A549 (cell line): ENCODE measurements around the gene HRCT1. TPM values are rescaled to one million over a fixed set of nuclear protein-coding genes. Genes with fewer than 3 reads are reported as not detected.

ENCODE experiments used
- ATAC-seq, 2 experiments: fragments of 200-7000 bp in 1 of 2; fragments of >200 bp in 1 of 2; cut with Nextera tagmentation in 1 of 2; cut with Tn5 transposase in 1 of 2; 3 replicates each; pipeline versions ENCODE4 v1.8.0 to v1.9.1; 2018 to 2020; ENCODE audit warnings: mild to moderate bottlenecking in 1 of 2, moderate library complexity in 1 of 2
- CTCF ChIA-PET: fragments of 300-600 bp; sonication (Branson Sonifier 250); formaldehyde crosslinking; extraction: SDS; loops from one replicate; lab custom pipeline; 2021; ENCODE audit warnings: antibody characterized with exemption, inconsistent platforms; lab: Yijun Ruan, JAX
- POLR2A ChIA-PET: fragments of 350-600 bp; formaldehyde crosslinking; extraction: SDS; loops from one replicate; lab custom pipeline; 2021; ENCODE audit warnings: antibody characterized with exemption, inconsistent platforms; lab: Yijun Ruan, JAX
- DNase-seq, 2 experiments: peaks; one replicate each; pipeline versions ENCODE4 v3.0.0 to v3.0.0-alpha.2; 2011 to 2016; ENCODE audit warnings: low read depth in 1 of 2, low spot score in 1 of 2
- FAIRE-seq: peaks from 2 replicates; lab custom pipeline; 2011; peaks lifted over from hg19 to GRCh38; lab: Jason Lieb, UNC
- H3K27ac ChIP-seq, 2 experiments: fragments of >200 bp; sonication (Bioruptor Twin); formaldehyde crosslinking; 3 replicates each; pipeline ENCODE4 v1.5.1; 2016 to 2017
- H3K4me1 ChIP-seq: fragments of >200 bp; sonication (Bioruptor Twin); formaldehyde crosslinking; 3 replicates; pipeline ENCODE4 v1.6.1; 2016
- H3K4me2 ChIP-seq: fragments of >200 bp; sonication (Bioruptor Twin); formaldehyde crosslinking; 3 replicates; pipeline ENCODE4 v1.6.1; 2016
- H3K4me3 ChIP-seq: fragments of >200 bp; sonication (Bioruptor Twin); formaldehyde crosslinking; 3 replicates; pipeline ENCODE4 v1.5.1; 2016
- H3K9me3 ChIP-seq: fragments of >200 bp; sonication (Bioruptor Twin); formaldehyde crosslinking; 3 replicates; pipeline ENCODE4 v1.6.1; 2016
- BCL3 ChIP-seq: fragments of >200 bp; sonication (Bioruptor Twin); formaldehyde crosslinking; IDR thresholded peaks from 3 replicates; pipeline ENCODE4 v1.6.1; 2016
- BHLHE40 ChIP-seq: IDR thresholded peaks from 2 replicates; pipeline ENCODE4 v1.6.1; 2012; ENCODE audit warnings: low read depth, low read length, inconsistent platforms
- CBX2 ChIP-seq: fragments of 200-600 bp; sonication (generic); IDR thresholded peaks from 2 replicates; pipeline ENCODE4 v1.6.1; 2016; ENCODE audit warnings: low read depth, mild to moderate bottlenecking, borderline replicate concordance
- CEBPB ChIP-seq, 2 experiments: fragments of >200 bp in 1 of 2; sonication (Bioruptor Twin) in 1 of 2; formaldehyde crosslinking in 1 of 2; IDR thresholded peaks; 2 replicates each; pipeline ENCODE4 v1.6.1; 2012 to 2016
- CHD2 ChIP-seq: fragments of 150-350 bp; IDR thresholded peaks from 2 replicates; pipeline ENCODE4 v1.6.1; 2014; ENCODE audit warnings: low read length; ENCODE audit not compliant: partially characterized antibody
- CHD4 ChIP-seq: fragments of 200-600 bp; sonication (generic); IDR thresholded peaks from 2 replicates; pipeline ENCODE4 v1.6.1; 2016; ENCODE audit warnings: antibody characterized with exemption, mild to moderate bottlenecking, borderline replicate concordance
- FOSB ChIP-seq: fragments of 250-450 bp; sonication (Bioruptor Pico); IDR thresholded peaks from 2 replicates; pipeline ENCODE4 v1.5.0; 2020; ENCODE audit warnings: mild to moderate bottlenecking, moderate library complexity
- FOSL2 ChIP-seq, 2 experiments: fragments of 450-650 bp in 1 of 2; fragments of >200 bp in 1 of 2; sonication (Bioruptor Twin) in 1 of 2; formaldehyde crosslinking; IDR thresholded peaks; 2 replicates each; pipeline versions ENCODE4 v1.5.0 to v1.6.1; 2016 to 2020; ENCODE audit warnings: mild to moderate bottlenecking in 1 of 2, moderate library complexity in 1 of 2
- GATA3 ChIP-seq: IDR thresholded peaks from 2 replicates; pipeline ENCODE4 v1.6.1; 2012; ENCODE audit warnings: borderline replicate concordance
- HMGXB4 ChIP-seq: fragments of 250-450 bp; sonication (Bioruptor Pico); IDR thresholded peaks from 2 replicates; pipeline ENCODE4 v1.5.0; 2021; ENCODE audit warnings: mild to moderate bottlenecking, moderate library complexity, borderline replicate concordance
- HOXB5 ChIP-seq: fragments of 250-450 bp; sonication (Bioruptor Pico); IDR thresholded peaks from 2 replicates; pipeline ENCODE4 v1.5.0; 2020; ENCODE audit warnings: mild to moderate bottlenecking, moderate library complexity
- JUN ChIP-seq, 2 experiments: fragments of >200 bp; sonication (Bioruptor Twin); formaldehyde crosslinking; IDR thresholded peaks; 2 replicates in 1 of 2; 3 replicates in 1 of 2; pipeline ENCODE4 v1.6.1; 2016 to 2017
- JUNB ChIP-seq: fragments of >200 bp; sonication (Bioruptor Twin); formaldehyde crosslinking; IDR thresholded peaks from 2 replicates; pipeline ENCODE4 v1.6.1; 2016
- KDM5A ChIP-seq: fragments of 200-600 bp; sonication (generic); IDR thresholded peaks from 2 replicates; pipeline ENCODE4 v1.6.1; 2016; ENCODE audit warnings: antibody characterized with exemption, mild to moderate bottlenecking
- MAZ ChIP-seq: fragments of 150-350 bp; IDR thresholded peaks from 2 replicates; pipeline ENCODE4 v1.6.1; 2014; ENCODE audit warnings: antibody characterized with exemption, low read depth, low read length, borderline replicate concordance
- MYC ChIP-seq: IDR thresholded peaks from 2 replicates; pipeline ENCODE4 v1.6.1; 2012; ENCODE audit warnings: mild to moderate bottlenecking, inconsistent platforms, low read length, improper control_type of control experiment, borderline replicate concordance
- PBX3 ChIP-seq: IDR thresholded peaks from 2 replicates; pipeline ENCODE4 v1.6.1; 2012
- POLR2A ChIP-seq: IDR thresholded peaks from 2 replicates; pipeline ENCODE4 v1.6.1; 2012; ENCODE audit warnings: mild to moderate bottlenecking, low read length
- RCOR1 ChIP-seq: fragments of 150-350 bp; IDR thresholded peaks from 2 replicates; pipeline ENCODE4 v1.6.1; 2014; ENCODE audit warnings: antibody characterized with exemption, low read length, low read depth
- ZNF302 ChIP-seq: fragments of 250-450 bp; sonication (Bioruptor Pico); IDR thresholded peaks from 2 replicates; pipeline ENCODE4 v1.9.0; 2021; ENCODE audit warnings: inconsistent platforms, mild to moderate bottlenecking, moderate library complexity
- WGBS: methylation state at CpG from one replicate; pipeline ENCODE4 v1.1.6; 2017; ENCODE audit errors: missing lambda C conversion rate; 5-methylcytosine and 5-hydroxymethylcytosine counted together
- polyA plus RNA-seq, 4 experiments: library from polyadenylated mRNA; depleted of rRNA in 3 of 4; stranded (reverse); fragments of >200 nt; fragmentation: RNase III in 1 of 4; extraction: RNeasy Plus Mini Kit Qiagen cat#74134 plus additional on column Dnase treatment in 1 of 4; gene quantifications; 2 replicates in 3 of 4; 3 replicates in 1 of 4; pipeline ENCODE4 v1.2.3, GENCODE V29; 2011 to 2017
- TF ChIP-seq, protein P1 (sequence below): fragments of 200-600 bp; sonication (generic); IDR thresholded peaks from 2 replicates; pipeline ENCODE4 v1.6.1; 2016; ENCODE audit warnings: antibody characterized with exemption, mild to moderate bottlenecking, moderate library complexity
- TF ChIP-seq, protein P2 (sequence below): fragments of 450-650 bp; IDR thresholded peaks from 2 replicates; pipeline ENCODE4 v1.6.1; 2014; ENCODE audit warnings: antibody characterized with exemption

Gene HRCT1
- polyA plus RNA-seq, 2 of the 4 experiments (the other 2 are of a cell fraction), result 0.21 to 0.22 TPM

GRCh38 chr9:35863583-35863982 is 42.4 kb upstream of the HRCT1 start:
- no peak overlapping the region for H3K4me3 ChIP-seq
- TF ChIP-seq BHLHE40 (no peak), FOSB (CRISPR knock-in tag) (no peak), JUN (IDR thresholded peaks at IDR 0.05) (no peak), POLR2A (no peak), MYC (no peak), FOSL2 (IDR thresholded peaks at IDR 0.05) (no peak), FOSL2 (CRISPR knock-in tag; IDR thresholded peaks at IDR 0.05) (no peak), CHD4 (no peak), CEBPB (IDR thresholded peaks at IDR 0.05) (no peak), RCOR1 (no peak), MAZ (no peak), ZNF302 (CRISPR knock-in tag) (no peak), KDM5A (no peak), JUNB (no peak)
- TF ChIP-seq, protein P1, sequence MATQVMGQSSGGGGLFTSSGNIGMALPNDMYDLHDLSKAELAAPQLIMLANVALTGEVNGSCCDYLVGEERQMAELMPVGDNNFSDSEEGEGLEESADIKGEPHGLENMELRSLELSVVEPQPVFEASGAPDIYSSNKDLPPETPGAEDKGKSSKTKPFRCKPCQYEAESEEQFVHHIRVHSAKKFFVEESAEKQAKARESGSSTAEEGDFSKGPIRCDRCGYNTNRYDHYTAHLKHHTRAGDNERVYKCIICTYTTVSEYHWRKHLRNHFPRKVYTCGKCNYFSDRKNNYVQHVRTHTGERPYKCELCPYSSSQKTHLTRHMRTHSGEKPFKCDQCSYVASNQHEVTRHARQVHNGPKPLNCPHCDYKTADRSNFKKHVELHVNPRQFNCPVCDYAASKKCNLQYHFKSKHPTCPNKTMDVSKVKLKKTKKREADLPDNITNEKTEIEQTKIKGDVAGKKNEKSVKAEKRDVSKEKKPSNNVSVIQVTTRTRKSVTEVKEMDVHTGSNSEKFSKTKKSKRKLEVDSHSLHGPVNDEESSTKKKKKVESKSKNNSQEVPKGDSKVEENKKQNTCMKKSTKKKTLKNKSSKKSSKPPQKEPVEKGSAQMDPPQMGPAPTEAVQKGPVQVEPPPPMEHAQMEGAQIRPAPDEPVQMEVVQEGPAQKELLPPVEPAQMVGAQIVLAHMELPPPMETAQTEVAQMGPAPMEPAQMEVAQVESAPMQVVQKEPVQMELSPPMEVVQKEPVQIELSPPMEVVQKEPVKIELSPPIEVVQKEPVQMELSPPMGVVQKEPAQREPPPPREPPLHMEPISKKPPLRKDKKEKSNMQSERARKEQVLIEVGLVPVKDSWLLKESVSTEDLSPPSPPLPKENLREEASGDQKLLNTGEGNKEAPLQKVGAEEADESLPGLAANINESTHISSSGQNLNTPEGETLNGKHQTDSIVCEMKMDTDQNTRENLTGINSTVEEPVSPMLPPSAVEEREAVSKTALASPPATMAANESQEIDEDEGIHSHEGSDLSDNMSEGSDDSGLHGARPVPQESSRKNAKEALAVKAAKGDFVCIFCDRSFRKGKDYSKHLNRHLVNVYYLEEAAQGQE, result no peak
- DNase-seq, result no peak
- no peaks in the 10 kb centered on the region for H3K4me1 ChIP-seq
- ATAC-seq, result no peak
- H3K4me2 ChIP-seq, result no peak overlapping the region
- WGBS, result 49% methylated on average over 8 of the region's 8 CpGs
- FAIRE-seq, result no peak
- H3K27ac ChIP-seq, result no peak overlapping the region
- POLR2A ChIA-PET, result no interaction called here
- CTCF ChIA-PET, result interaction anchor here (1.3 to 4.2 kb wide), 8 partner anchors 9 to 132 kb away, joined by 3 to 18 read pairs (median 4); partner anchors contain the start of genes HINT2 and TLN1
- H3K9me3 ChIP-seq, result no peaks in the 10 kb centered on the region

DNA sequence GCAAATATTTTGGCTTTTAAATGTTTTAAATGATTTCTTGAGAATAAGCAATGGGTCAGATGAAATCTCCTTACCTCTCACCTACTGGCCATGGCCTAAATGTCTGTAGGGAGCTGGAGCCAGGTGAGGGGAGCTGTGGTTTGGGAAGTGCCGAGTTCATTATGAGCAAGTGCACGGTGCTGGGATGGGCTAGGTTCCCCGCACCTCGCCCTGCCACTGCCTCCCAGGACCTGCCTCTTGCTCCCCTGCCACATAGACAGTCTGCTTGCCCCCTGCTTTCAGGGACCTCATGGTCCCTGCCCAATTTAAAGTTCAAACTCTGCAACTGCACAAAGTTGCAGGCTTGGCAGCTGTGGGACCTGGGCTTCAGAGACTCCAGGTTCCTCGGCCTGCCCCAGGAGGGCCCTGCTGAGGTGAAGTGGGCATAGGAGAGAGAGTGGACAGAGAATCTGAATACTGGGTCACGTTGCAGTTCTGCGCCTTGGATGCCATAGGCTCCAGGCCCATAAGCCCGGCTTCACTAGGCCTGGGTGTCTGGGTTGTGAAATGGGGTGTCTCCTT is 41.2 kb upstream of the HRCT1 start:
- TF ChIP-seq MAZ (no peak), HOXB5 (no peak)
- ChIA-PET CTCF (interaction anchor here (0.6 to 4.2 kb wide), 7 partner anchors 10 to 75 kb away, joined by 3 to 18 read pairs (median 5); no protein-coding TSS in a partner anchor), POLR2A (no interaction called here)
- no peak overlapping the region for H3K4me3 ChIP-seq
- no peaks in the 10 kb centered on the region for H3K4me1 ChIP-seq
- DNase-seq (no peak), ATAC-seq (no peak), FAIRE-seq (no peak)
- no peaks in the 10 kb centered on the region for H3K9me3 ChIP-seq
- no peak overlapping the region for H3K4me2 ChIP-seq
- 77% methylated on average over 7 of the region's 8 CpGs for WGBS
- no peak overlapping the region for H3K27ac ChIP-seq

- WGBS, result 66% methylated on average over 4 of the region's 4 CpGs
- ATAC-seq (no peak), FAIRE-seq (no peak), DNase-seq (no peak)
- Histone ChIP-seq H3K4me2 (no peak overlapping the region), H3K4me3 (no peak overlapping the region), H3K27ac (no peak overlapping the region), H3K9me3 (no peaks in the 10 kb centered on the region), H3K4me1 (peaks cover 2% of the 10 kb centered on the region; the same call in 1 of the 3 replicates)
- ChIA-PET CTCF (interaction anchor here (1.7 to 4.5 kb wide), 3 partner anchors 10 to 32 kb away, joined by 5 to 25 read pairs (median 5); no protein-coding TSS in a partner anchor), POLR2A (no interaction called here)
- no peak for TF ChIP-seq CBX2
- TF ChIP-seq HOXB5, result no peak
- no peak for TF ChIP-seq MAZ
- TF ChIP-seq CHD2, result no peak
- no peak for TF ChIP-seq HMGXB4
- TF ChIP-seq GATA3, result no peak
- TF ChIP-seq, protein P2, sequence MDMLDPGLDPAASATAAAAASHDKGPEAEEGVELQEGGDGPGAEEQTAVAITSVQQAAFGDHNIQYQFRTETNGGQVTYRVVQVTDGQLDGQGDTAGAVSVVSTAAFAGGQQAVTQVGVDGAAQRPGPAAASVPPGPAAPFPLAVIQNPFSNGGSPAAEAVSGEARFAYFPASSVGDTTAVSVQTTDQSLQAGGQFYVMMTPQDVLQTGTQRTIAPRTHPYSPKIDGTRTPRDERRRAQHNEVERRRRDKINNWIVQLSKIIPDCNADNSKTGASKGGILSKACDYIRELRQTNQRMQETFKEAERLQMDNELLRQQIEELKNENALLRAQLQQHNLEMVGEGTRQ, result no peak
- TF ChIP-seq BCL3, result no peak
- no peak for TF ChIP-seq PBX3
Observed at GRCh38 chr9:35867538-35867937, 38.5 kb upstream of the HRCT1 start.
